ENCODE results near the gene FBXL4.
A peak's percentile ranks its signal among the peaks of the same experiment; 100 is the strongest.

Gene FBXL4

GRCh38 chr6:98839781-98840361 lies 107.9 kb downstream of the FBXL4 start:
- no peaks in the 10 kb centered on the region for H3F3A ChIP-seq (ENCODE audit: low read depth)
- H2AFZ ChIP-seq (ENCODE audit: low read length) = no peak overlapping the region
- TF ChIP-seq CTCF (conservative IDR thresholded peaks at IDR 0.05; ENCODE audit: low read length) (peak; percentile 72), EZH2phosphoT487 (IDR thresholded peaks at IDR 0.05; ENCODE audit: borderline replicate concordance) (no peak)
- no peaks in the 10 kb centered on the region for H4K20me1 ChIP-seq (ENCODE audit: insufficient read depth, low read length, poor library complexity, severe bottlenecking)
- H3K79me2 ChIP-seq (ENCODE audit: insufficient read depth, low read length) = peaks cover 12% of the 10 kb centered on the region; the same call in 1 of the 2 replicates
- no peak overlapping the region for H3K9ac ChIP-seq (ENCODE audit: low read depth, low read length, poor library complexity, severe bottlenecking)
- H3K36me3 ChIP-seq (ENCODE audit: insufficient read depth, low read length) = no peaks in the 10 kb centered on the region
- H3K4me1 ChIP-seq (ENCODE audit: insufficient read depth, low read length, poor library complexity, severe bottlenecking) = peaks cover 15% of the 10 kb centered on the region
- H3K4me3 ChIP-seq (ENCODE audit: low read length, poor library complexity, severe bottlenecking) = no peak overlapping the region
- peak overlapping the region; percentile 18 for H3K4me2 ChIP-seq (ENCODE audit: low read depth, low read length, poor library complexity, severe bottlenecking)
- no peaks in the 10 kb centered on the region for H3K9me3 ChIP-seq (ENCODE audit: insufficient read depth, low read depth, low read length)
- peaks cover 11% of the 10 kb centered on the region for H3K27me3 ChIP-seq (ENCODE audit: insufficient read depth, low read length, poor library complexity, severe bottlenecking)
- H3K9me2 ChIP-seq (replicated peaks; ENCODE audit: low read depth, low read length) = no peaks in the 10 kb centered on the region

- Histone ChIP-seq H3K9me2 (replicated peaks; ENCODE audit: low read depth, low read length) (no peaks in the 10 kb centered on the region), H2AFZ (ENCODE audit: low read length) (no peak overlapping the region), H3K9ac (ENCODE audit: low read depth, low read length, poor library complexity, severe bottlenecking) (no peak overlapping the region), H3K4me1 (ENCODE audit: insufficient read depth, low read length, poor library complexity, severe bottlenecking) (peaks cover 17% of the 10 kb centered on the region), H3K79me2 (ENCODE audit: insufficient read depth, low read length) (peaks cover 12% of the 10 kb centered on the region; the same call in 1 of the 2 replicates), H3F3A (ENCODE audit: low read depth) (no peaks in the 10 kb centered on the region), H3K36me3 (ENCODE audit: insufficient read depth, low read length) (no peaks in the 10 kb centered on the region), H3K4me3 (ENCODE audit: low read length, poor library complexity, severe bottlenecking) (no peak overlapping the region), H4K20me1 (ENCODE audit: insufficient read depth, low read length, poor library complexity, severe bottlenecking) (no peaks in the 10 kb centered on the region), H3K9me3 (ENCODE audit: insufficient read depth, low read depth, low read length) (no peaks in the 10 kb centered on the region), H3K4me2 (ENCODE audit: low read depth, low read length, poor library complexity, severe bottlenecking) (no peak overlapping the region), H3K27me3 (ENCODE audit: insufficient read depth, low read length, poor library complexity, severe bottlenecking) (peaks cover 11% of the 10 kb centered on the region)
- TF ChIP-seq CTCF (conservative IDR thresholded peaks at IDR 0.05; ENCODE audit: low read length) = no peak
- no peak for TF ChIP-seq EZH2phosphoT487 (IDR thresholded peaks at IDR 0.05; ENCODE audit: borderline replicate concordance)
These were observed 108.8 kb downstream of the FBXL4 start for GRCh38 chr6:98838975-98839374.

GRCh38 chr6:98838032-98838431 lies 109.7 kb downstream of the FBXL4 start:
- Histone ChIP-seq H3F3A (ENCODE audit: low read depth) (no peaks in the 10 kb centered on the region), H3K4me1 (ENCODE audit: insufficient read depth, low read length, poor library complexity, severe bottlenecking) (peaks cover 22% of the 10 kb centered on the region), H2AFZ (ENCODE audit: low read length) (no peak overlapping the region), H3K4me2 (ENCODE audit: low read depth, low read length, poor library complexity, severe bottlenecking) (peak overlapping the region; percentile 89), H3K27me3 (ENCODE audit: insufficient read depth, low read length, poor library complexity, severe bottlenecking) (peaks cover 11% of the 10 kb centered on the region), H3K9me2 (replicated peaks; ENCODE audit: low read depth, low read length) (no peaks in the 10 kb centered on the region), H3K9me3 (ENCODE audit: insufficient read depth, low read depth, low read length) (no peaks in the 10 kb centered on the region), H3K36me3 (ENCODE audit: insufficient read depth, low read length) (no peaks in the 10 kb centered on the region), H3K4me3 (ENCODE audit: low read length, poor library complexity, severe bottlenecking) (peak overlapping the region; percentile 33), H4K20me1 (ENCODE audit: insufficient read depth, low read length, poor library complexity, severe bottlenecking) (no peaks in the 10 kb centered on the region), H3K9ac (ENCODE audit: low read depth, low read length, poor library complexity, severe bottlenecking) (no peak overlapping the region), H3K79me2 (ENCODE audit: insufficient read depth, low read length) (peaks cover 12% of the 10 kb centered on the region; the same call in 1 of the 2 replicates)
- no peak for TF ChIP-seq EZH2phosphoT487 (IDR thresholded peaks at IDR 0.05; ENCODE audit: borderline replicate concordance)
- TF ChIP-seq CTCF (conservative IDR thresholded peaks at IDR 0.05; ENCODE audit: low read length) = no peak
